Ishikawa (cell line): ENCODE measurements around the gene TCP11L2.

Source experiments
- CEBPB ChIP-seq: IDR thresholded peaks from 2 replicates; pipeline ENCODE4 v1.6.1; 2012
- CREB1 ChIP-seq: IDR thresholded peaks from 2 replicates; pipeline ENCODE4 v1.6.1; 2012; ENCODE audit warnings: low read depth
- EGR1 ChIP-seq: IDR thresholded peaks from 2 replicates; pipeline ENCODE4 v1.6.1; 2012
- EP300 ChIP-seq: IDR thresholded peaks from 2 replicates; pipeline ENCODE4 v1.6.1; 2012; ENCODE audit warnings: borderline replicate concordance
- FOXM1 ChIP-seq: IDR thresholded peaks from 2 replicates; pipeline ENCODE4 v1.6.1; 2012; ENCODE audit warnings: low read depth, borderline replicate concordance
- NFIC ChIP-seq: IDR thresholded peaks from 2 replicates; pipeline ENCODE4 v1.6.1; 2012
- RAD21 ChIP-seq: IDR thresholded peaks from 2 replicates; pipeline ENCODE4 v1.6.1; 2012; ENCODE audit warnings: low read depth
- TAF1 ChIP-seq: IDR thresholded peaks from 2 replicates; pipeline ENCODE4 v1.6.1; 2012; ENCODE audit warnings: low read depth, mild to moderate bottlenecking
- TCF12 ChIP-seq: IDR thresholded peaks from 2 replicates; pipeline ENCODE4 v1.6.1; 2012; ENCODE audit warnings: low read depth
- TEAD4 ChIP-seq: IDR thresholded peaks from 2 replicates; pipeline ENCODE4 v1.6.1; 2012
- USF1 ChIP-seq: IDR thresholded peaks from 2 replicates; pipeline ENCODE4 v1.6.1; 2012
- YY1 ChIP-seq: IDR thresholded peaks from 2 replicates; pipeline ENCODE4 v1.6.1; 2012; ENCODE audit warnings: low read depth
- ZBTB7A ChIP-seq: IDR thresholded peaks from 2 replicates; pipeline ENCODE4 v1.6.1; 2012; ENCODE audit warnings: low read depth
- TF ChIP-seq, protein P1 (sequence below): IDR thresholded peaks from 2 replicates; pipeline ENCODE4 v1.6.1; 2012
- TF ChIP-seq, protein P2 (sequence below): IDR thresholded peaks from 2 replicates; pipeline ENCODE4 v1.6.1; 2012; ENCODE audit warnings: low read depth, mild to moderate bottlenecking

The TCP11L2 gene

GRCh38 chr12:106321139-106321850 lies 18.8 kb downstream of the TCP11L2 start:
- TF ChIP-seq YY1: no peak
- TF ChIP-seq NFIC: no peak
- TF ChIP-seq, protein P1, sequence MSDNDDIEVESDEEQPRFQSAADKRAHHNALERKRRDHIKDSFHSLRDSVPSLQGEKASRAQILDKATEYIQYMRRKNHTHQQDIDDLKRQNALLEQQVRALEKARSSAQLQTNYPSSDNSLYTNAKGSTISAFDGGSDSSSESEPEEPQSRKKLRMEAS: no peak
- no peak for TF ChIP-seq EGR1
- TF ChIP-seq, protein P2, sequence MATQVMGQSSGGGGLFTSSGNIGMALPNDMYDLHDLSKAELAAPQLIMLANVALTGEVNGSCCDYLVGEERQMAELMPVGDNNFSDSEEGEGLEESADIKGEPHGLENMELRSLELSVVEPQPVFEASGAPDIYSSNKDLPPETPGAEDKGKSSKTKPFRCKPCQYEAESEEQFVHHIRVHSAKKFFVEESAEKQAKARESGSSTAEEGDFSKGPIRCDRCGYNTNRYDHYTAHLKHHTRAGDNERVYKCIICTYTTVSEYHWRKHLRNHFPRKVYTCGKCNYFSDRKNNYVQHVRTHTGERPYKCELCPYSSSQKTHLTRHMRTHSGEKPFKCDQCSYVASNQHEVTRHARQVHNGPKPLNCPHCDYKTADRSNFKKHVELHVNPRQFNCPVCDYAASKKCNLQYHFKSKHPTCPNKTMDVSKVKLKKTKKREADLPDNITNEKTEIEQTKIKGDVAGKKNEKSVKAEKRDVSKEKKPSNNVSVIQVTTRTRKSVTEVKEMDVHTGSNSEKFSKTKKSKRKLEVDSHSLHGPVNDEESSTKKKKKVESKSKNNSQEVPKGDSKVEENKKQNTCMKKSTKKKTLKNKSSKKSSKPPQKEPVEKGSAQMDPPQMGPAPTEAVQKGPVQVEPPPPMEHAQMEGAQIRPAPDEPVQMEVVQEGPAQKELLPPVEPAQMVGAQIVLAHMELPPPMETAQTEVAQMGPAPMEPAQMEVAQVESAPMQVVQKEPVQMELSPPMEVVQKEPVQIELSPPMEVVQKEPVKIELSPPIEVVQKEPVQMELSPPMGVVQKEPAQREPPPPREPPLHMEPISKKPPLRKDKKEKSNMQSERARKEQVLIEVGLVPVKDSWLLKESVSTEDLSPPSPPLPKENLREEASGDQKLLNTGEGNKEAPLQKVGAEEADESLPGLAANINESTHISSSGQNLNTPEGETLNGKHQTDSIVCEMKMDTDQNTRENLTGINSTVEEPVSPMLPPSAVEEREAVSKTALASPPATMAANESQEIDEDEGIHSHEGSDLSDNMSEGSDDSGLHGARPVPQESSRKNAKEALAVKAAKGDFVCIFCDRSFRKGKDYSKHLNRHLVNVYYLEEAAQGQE: no peak
- no peak for TF ChIP-seq USF1
- TF ChIP-seq TCF12: no peak
- no peak for TF ChIP-seq RAD21
- no peak for TF ChIP-seq CEBPB
- TF ChIP-seq TAF1: no peak
- TF ChIP-seq CREB1: no peak
- TF ChIP-seq FOXM1: no peak
- no peak for TF ChIP-seq TEAD4
- no peak for TF ChIP-seq ZBTB7A

DNA sequence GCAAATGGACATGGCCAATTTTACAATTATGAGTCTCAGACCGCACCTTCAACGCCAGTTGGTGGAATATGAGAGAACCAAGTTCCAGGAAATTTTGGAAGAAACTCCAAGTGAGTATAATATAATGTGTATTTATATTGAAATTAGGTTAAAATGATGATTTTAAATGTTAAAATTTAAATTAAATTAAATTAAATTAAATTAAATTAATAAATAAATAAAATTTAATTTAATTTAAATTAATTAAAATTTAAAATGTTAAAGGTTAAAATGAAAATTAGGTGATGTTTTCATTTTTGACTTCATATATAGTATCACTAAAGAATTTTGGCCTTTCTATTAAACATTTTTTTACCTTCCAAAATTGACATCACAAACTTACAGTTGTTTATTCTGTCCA lies 21.0 kb downstream of the TCP11L2 start:
- TF ChIP-seq EGR1: no peak
- no peak for TF ChIP-seq TEAD4
- no peak for TF ChIP-seq EP300

GRCh38 chr12:106327309-106327869 lies 24.9 kb downstream of the TCP11L2 start:
- TF ChIP-seq YY1 (no peak), NFIC (no peak), EP300 (no peak), TAF1 (no peak), USF1 (no peak), TCF12 (no peak), RAD21 (no peak), CEBPB (no peak), ZBTB7A (no peak), EGR1 (no peak), TEAD4 (no peak), FOXM1 (no peak)
- TF ChIP-seq, protein P2: no peak

DNA sequence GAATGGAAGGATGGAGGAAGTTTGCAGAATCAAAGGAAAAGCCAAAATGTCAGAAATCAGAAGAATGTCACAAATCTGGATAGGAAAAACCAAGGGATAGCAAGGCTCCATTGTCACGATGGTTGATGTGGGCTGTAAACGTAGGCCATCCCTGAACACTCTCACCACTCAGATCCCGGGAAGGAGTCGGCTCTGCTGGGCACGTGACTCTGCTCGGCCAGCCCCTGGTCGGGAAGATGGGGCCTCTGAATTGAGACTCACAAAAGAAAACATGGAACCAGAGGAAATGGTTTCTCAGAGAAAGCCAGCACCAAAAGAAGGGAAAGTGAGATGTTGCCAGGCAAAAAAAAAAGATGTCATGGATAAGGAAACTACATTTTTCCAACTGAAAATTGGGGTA lies 26.2 kb downstream of the TCP11L2 start:
- TF ChIP-seq RAD21 (no peak), EP300 (no peak), CEBPB (no peak), EGR1 (no peak)
- TF ChIP-seq, protein P2: no peak
- TF ChIP-seq, protein P1: no peak
